Natural killer cell (primary cell): Measurements from ENCODE around the gene TFB1M. TPM values are rescaled to one million over a fixed set of nuclear protein-coding genes. Genes with fewer than 3 reads are reported as not detected.
A peak's percentile ranks its signal among the peaks of the same experiment; 100 is the strongest.

Experiments used
- ATAC-seq, 3 donors: fragments of 150-1000 bp in 2 of 3; fragments of 200-7000 bp in 1 of 3; cut with Tn5 transposase; 1 replicate in 1 of 3; 2 replicates in 2 of 3; pipeline ENCODE4 v1.10.0; 2021; ENCODE audit warnings: mild to moderate bottlenecking in 2 of 3, moderate library complexity in 2 of 3
- DNase-seq, 2 donors: peaks; one replicate each; pipeline versions ENCODE4 v3.0.0 to v3.0.0-alpha.2; 2013 to 2021; ENCODE audit warnings: mixed read lengths in 1 of 2
- H3K27ac ChIP-seq: one replicate; pipeline ENCODE4 v1.5.1; 2013; ENCODE audit warnings: mild to moderate bottlenecking, low read length
- H3K27me3 ChIP-seq: one replicate; pipeline ENCODE4 v1.6.1; 2013; ENCODE audit warnings: low read length; ENCODE audit not compliant: control insufficient read depth, insufficient read depth
- H3K36me3 ChIP-seq: one replicate; pipeline ENCODE4 v1.6.1; 2013; ENCODE audit warnings: low read length; ENCODE audit not compliant: control insufficient read depth, insufficient read depth
- H3K4me1 ChIP-seq: one replicate; pipeline ENCODE4 v1.6.1; 2013; ENCODE audit warnings: low read length; ENCODE audit not compliant: control insufficient read depth, insufficient read depth
- H3K4me3 ChIP-seq: one replicate; pipeline ENCODE4 v1.5.1; 2013; ENCODE audit warnings: low read length
- H3K9me3 ChIP-seq: one replicate; pipeline ENCODE4 v1.6.1; 2013; ENCODE audit warnings: low read length; ENCODE audit not compliant: control insufficient read depth, insufficient read depth
- H3K27ac Mint-ChIP-seq, 2 donors: one replicate each; pipeline ENCODE4 v1.8.0; 2022; ENCODE audit warnings: mild to moderate bottlenecking in 2 of 2, mixed read lengths in 2 of 2, moderate library complexity in 1 of 2
- H3K27me3 Mint-ChIP-seq, 2 donors: one replicate each; pipeline ENCODE4 v1.8.0; 2022; ENCODE audit warnings: low read depth in 2 of 2, mixed read lengths in 2 of 2
- H3K36me3 Mint-ChIP-seq: one replicate; pipeline ENCODE4 v1.8.0; 2022; ENCODE audit warnings: mixed read lengths
- H3K4me1 Mint-ChIP-seq, 2 donors: one replicate each; pipeline ENCODE4 v1.8.0; 2022; ENCODE audit warnings: mixed read lengths in 2 of 2
- H3K4me3 Mint-ChIP-seq: one replicate; pipeline ENCODE4 v1.8.0; 2022; ENCODE audit warnings: mild to moderate bottlenecking, moderate library complexity, mixed read lengths
- H3K9me3 Mint-ChIP-seq, 2 donors: one replicate each; pipeline ENCODE4 v1.8.0; 2022; ENCODE audit warnings: mixed read lengths in 2 of 2
- CTCF ChIP-seq: fragments of 200-600 bp; IDR thresholded peaks from one replicate; pipeline ENCODE4 v1.8.0; 2022; ENCODE audit warnings: antibody characterized with exemption
- WGBS: methylation state at CpG from one replicate; pipeline ENCODE4 v1.1.7; 2013; ENCODE audit warnings: missing lambda C conversion rate; ENCODE audit not compliant: insufficient coverage; 5-methylcytosine and 5-hydroxymethylcytosine counted together
- intact Hi-C: fragments of 100-400 bp; cut with micrococcal nuclease; formaldehyde crosslinking; loops from one replicate; pipeline ENCODE4 v1.14.2; 2022
- total RNA-seq, 4 donors: library from RNA; stranded (reverse); fragments of 120-200 nt in 1 of 4; gene quantifications; one replicate each; pipeline versions ENCODE4 v1.2.3 to v1.2.4, GENCODE V29; 2013 to 2022

Gene TFB1M
- total RNA-seq, 3 donors from 2014 or later (not counting 1 experiment from before 2014, with no cell fraction given) = 14.1 to 20.1 (median 17.1) TPM

GRCh38 chr6:155316419-155316818 is 2.1 kb upstream of the TFB1M start:
- H3K27me3 ChIP-seq = no peaks in the 10 kb centered on the region
- ATAC-seq (no peak), DNase-seq (no peak)
- WGBS = no CpG with 5 or more reads among the region's 1 CpG
- Mint-ChIP-seq H3K9me3 (no peaks in the 10 kb centered on the region), H3K4me1 (peaks cover 19% of the 10 kb centered on the region in 2 donors), H3K27me3 (peaks cover 5 to 12% of the 10 kb centered on the region in 2 donors), H3K4me3 (peak overlapping the region; percentile 59), H3K27ac (peak overlapping the region; percentile 49 to 55), H3K36me3 (no peaks in the 10 kb centered on the region)
- no peak for TF ChIP-seq CTCF
- H3K9me3 ChIP-seq = no peaks in the 10 kb centered on the region
- H3K36me3 ChIP-seq = no peaks in the 10 kb centered on the region
- intact Hi-C loops = no loop called here
- H3K4me3 ChIP-seq = no peak overlapping the region
- H3K27ac ChIP-seq = no peak overlapping the region
- peaks cover 3% of the 10 kb centered on the region for H3K4me1 ChIP-seq

GRCh38 chr6:155315516-155315871 is 1.2 kb upstream of the TFB1M start:
- Histone ChIP-seq H3K4me3 (peak overlapping the region; percentile 84), H3K9me3 (no peaks in the 10 kb centered on the region), H3K27ac (peak overlapping the region; percentile 73), H3K4me1 (peaks cover 3% of the 10 kb centered on the region), H3K27me3 (no peaks in the 10 kb centered on the region), H3K36me3 (peaks cover 4% of the 10 kb centered on the region)
- no peak for TF ChIP-seq CTCF
- 60% methylated on average over 1 of the region's 3 CpGs for WGBS
- H3K9me3 Mint-ChIP-seq = no peaks in the 10 kb centered on the region
- intact Hi-C loops = no loop called here
- no peak for DNase-seq
- H3K4me1 Mint-ChIP-seq = peaks cover 19% of the 10 kb centered on the region in 2 donors
- peak overlapping the region; percentile 94 for H3K4me3 Mint-ChIP-seq
- no peak for ATAC-seq
- peak overlapping the region; percentile 94 to 98 for H3K27ac Mint-ChIP-seq
- H3K27me3 Mint-ChIP-seq = peaks cover 2 to 3% of the 10 kb centered on the region in 2 donors
- H3K36me3 Mint-ChIP-seq = no peaks in the 10 kb centered on the region

GRCh38 chr6:155314773-155315515 is 660 bp upstream of the TFB1M start:
- H3K4me1 Mint-ChIP-seq = peaks cover 19% of the 10 kb centered on the region in 2 donors
- H3K27me3 ChIP-seq = no peaks in the 10 kb centered on the region
- H3K4me3 ChIP-seq = peak overlapping the region; percentile 84
- intact Hi-C loops = loop anchor here (5.0 kb wide), 1 partner anchor 583 kb away; the partner anchor contains the start of gene SCAF8
- no peak for TF ChIP-seq CTCF
- H3K36me3 ChIP-seq = peaks cover 9% of the 10 kb centered on the region
- peaks cover 0 to 2% of the 10 kb centered on the region in 2 donors for H3K27me3 Mint-ChIP-seq
- peak overlapping the region; percentile 94 for H3K4me3 Mint-ChIP-seq
- H3K9me3 ChIP-seq = no peaks in the 10 kb centered on the region
- H3K4me1 ChIP-seq = peaks cover 3% of the 10 kb centered on the region
- no peaks in the 10 kb centered on the region for H3K9me3 Mint-ChIP-seq
- H3K36me3 Mint-ChIP-seq = no peaks in the 10 kb centered on the region
- 1% methylated on average over 19 of the region's 20 CpGs for WGBS
- H3K27ac ChIP-seq = peak overlapping the region; percentile 73
- DNase-seq (peak in 1 of 2 donors; percentile 76), ATAC-seq (peak; percentile 33 to 61 (median 39))
- H3K27ac Mint-ChIP-seq = peak overlapping the region; percentile 94 to 98
